AG08396 (cell line): ENCODE measurements around the gene PDLIM1.

Experiments used
- DNase-seq: peaks from one replicate; pipeline ENCODE4 v3.0.0; 2012; ENCODE audit warnings: low spot score, mixed read lengths

PDLIM1 gene

GRCh38 chr10:95290461-95291364 is at the start of gene PDLIM1:
Gene PDLIM1, minus strand, starts transcription at chr10:95291003. Its CDS starts 88 bp downstream, at chr10:95290915.
- DNase-seq: peak; percentile 95

- DNase-seq: no peak
Observed at GRCh38 chr10:95339863-95340262, 49.1 kb upstream of the PDLIM1 start.

- DNase-seq: no peak
Observed at GRCh38 chr10:95337423-95338160, 46.8 kb upstream of the PDLIM1 start.

GRCh38 chr10:95336702-95337101 is 45.9 kb upstream of the PDLIM1 start:
- no peak for DNase-seq

- no peak for DNase-seq
Observed at GRCh38 chr10:95335933-95336699, 45.3 kb upstream of the PDLIM1 start.

GRCh38 chr10:95334805-95335144 is 44.0 kb upstream of the PDLIM1 start:
- no peak for DNase-seq

GRCh38 chr10:95333997-95334804 is 43.4 kb upstream of the PDLIM1 start:
- DNase-seq: peak; percentile 84

GRCh38 chr10:95332666-95333249 is 42.0 kb upstream of the PDLIM1 start:
- no peak for DNase-seq

- no peak for DNase-seq
Observed at GRCh38 chr10:95331596-95332130, 40.9 kb upstream of the PDLIM1 start.

GRCh38 chr10:95330966-95331453 is 40.2 kb upstream of the PDLIM1 start:
- DNase-seq: no peak

GRCh38 chr10:95329296-95329695 is 38.5 kb upstream of the PDLIM1 start:
- no peak for DNase-seq

- no peak for DNase-seq
Observed at GRCh38 chr10:95328013-95328412, 37.2 kb upstream of the PDLIM1 start.

- peak; percentile 17 for DNase-seq
Observed at GRCh38 chr10:95327367-95327766, 36.6 kb upstream of the PDLIM1 start.

- no peak for DNase-seq
Observed at GRCh38 chr10:95326396-95326795, 35.6 kb upstream of the PDLIM1 start.

- no peak for DNase-seq
Observed at GRCh38 chr10:95325863-95326262, 35.1 kb upstream of the PDLIM1 start.

- no peak for DNase-seq
Observed at GRCh38 chr10:95324436-95325268, 33.8 kb upstream of the PDLIM1 start.

- DNase-seq: no peak
Observed at GRCh38 chr10:95321554-95322301, 30.9 kb upstream of the PDLIM1 start.

- no peak for DNase-seq
Observed at GRCh38 chr10:95319239-95319638, 28.4 kb upstream of the PDLIM1 start.

GRCh38 chr10:95315509-95315908 is 24.7 kb upstream of the PDLIM1 start:
- no peak for DNase-seq
